ENCODE measurements around the gene SLC1A7. TPM values are rescaled to one million over a fixed set of nuclear protein-coding genes. Genes with fewer than 3 reads are reported as not detected.
A peak's percentile ranks its signal among the peaks of the same experiment; 100 is the strongest.

SLC1A7 gene
- total RNA-seq, 4 donors from 2014 or later = 0.24 TPM; not detected in 3

- Histone ChIP-seq H3K27ac (no peak overlapping the region), H3K4me3 (no peak overlapping the region), H3K4me1 (peaks cover 4 to 16% of the 10 kb centered on the region in 2 donors), H3K9me3 (no peaks in the 10 kb centered on the region), H3K27me3 (no peaks in the 10 kb centered on the region), H3K36me3 (no peaks in the 10 kb centered on the region)
- DNase-seq = no peak
- intact Hi-C loops (cut with DNase I; ENCODE audit: low total_unique reads) = loop anchor here (10.0 kb wide), 1 partner anchor 115 kb away; the partner anchor contains the start of gene PODN
- TF ChIP-seq POLR2A (IDR thresholded peaks at IDR 0.05) = no peak
- no peak for TF ChIP-seq CTCF (IDR thresholded peaks at IDR 0.05)
Observed at GRCh38 chr1:53180226-53180625, 37.8 kb upstream of the SLC1A7 start.

DNA sequence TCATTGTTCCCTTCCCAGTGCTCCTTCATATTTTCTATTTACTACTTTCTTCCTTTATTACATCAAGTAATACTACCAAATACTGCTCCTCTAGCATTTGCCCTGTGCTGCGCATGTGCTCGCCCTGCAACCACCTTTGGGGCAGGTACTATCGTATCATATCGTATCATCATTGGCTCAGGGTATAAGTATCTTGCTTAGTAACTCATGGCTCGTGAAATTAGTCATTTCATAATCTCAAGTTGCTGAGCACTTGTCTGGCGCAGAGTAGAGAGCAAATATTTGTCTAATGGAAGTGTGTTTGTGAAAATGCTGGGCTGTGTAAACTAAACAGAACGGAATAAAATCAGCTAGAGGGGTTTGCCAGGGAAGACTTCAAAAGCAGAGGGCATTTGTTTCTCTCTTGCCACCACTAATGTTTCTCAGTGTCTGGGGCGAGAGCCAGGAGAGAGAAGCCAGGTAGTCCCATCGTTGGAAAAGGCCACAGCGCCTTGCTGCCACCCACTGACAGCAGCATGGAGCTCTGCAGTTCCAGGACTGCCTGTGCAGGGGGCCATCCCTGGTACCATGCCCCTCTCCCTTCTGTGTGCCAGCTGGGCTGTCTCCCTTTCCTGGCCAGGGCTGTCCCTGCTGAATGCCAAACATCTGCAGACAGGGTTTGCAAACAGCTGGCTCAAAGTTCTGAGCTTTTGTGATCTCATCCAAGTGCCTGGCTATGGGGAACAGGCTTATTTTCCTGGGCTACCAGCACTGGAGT is 34.2 kb upstream of the SLC1A7 start:
- Histone ChIP-seq H3K27ac (peak overlapping the region in 1 of 2 donors; percentile 45), H3K9me3 (no peaks in the 10 kb centered on the region), H3K4me3 (no peak overlapping the region), H3K4me1 (peaks cover 2 to 7% of the 10 kb centered on the region in 2 donors), H3K36me3 (no peaks in the 10 kb centered on the region), H3K27me3 (no peaks in the 10 kb centered on the region)
- TF ChIP-seq CTCF (IDR thresholded peaks at IDR 0.05) = peak in 1 of 4 experiments; percentile 4
- TF ChIP-seq POLR2A (IDR thresholded peaks at IDR 0.05) = no peak
- intact Hi-C loops (cut with DNase I; ENCODE audit: low total_unique reads) = no loop called here
- DNase-seq = peak in 1 of 2 donors; percentile 26

DNA sequence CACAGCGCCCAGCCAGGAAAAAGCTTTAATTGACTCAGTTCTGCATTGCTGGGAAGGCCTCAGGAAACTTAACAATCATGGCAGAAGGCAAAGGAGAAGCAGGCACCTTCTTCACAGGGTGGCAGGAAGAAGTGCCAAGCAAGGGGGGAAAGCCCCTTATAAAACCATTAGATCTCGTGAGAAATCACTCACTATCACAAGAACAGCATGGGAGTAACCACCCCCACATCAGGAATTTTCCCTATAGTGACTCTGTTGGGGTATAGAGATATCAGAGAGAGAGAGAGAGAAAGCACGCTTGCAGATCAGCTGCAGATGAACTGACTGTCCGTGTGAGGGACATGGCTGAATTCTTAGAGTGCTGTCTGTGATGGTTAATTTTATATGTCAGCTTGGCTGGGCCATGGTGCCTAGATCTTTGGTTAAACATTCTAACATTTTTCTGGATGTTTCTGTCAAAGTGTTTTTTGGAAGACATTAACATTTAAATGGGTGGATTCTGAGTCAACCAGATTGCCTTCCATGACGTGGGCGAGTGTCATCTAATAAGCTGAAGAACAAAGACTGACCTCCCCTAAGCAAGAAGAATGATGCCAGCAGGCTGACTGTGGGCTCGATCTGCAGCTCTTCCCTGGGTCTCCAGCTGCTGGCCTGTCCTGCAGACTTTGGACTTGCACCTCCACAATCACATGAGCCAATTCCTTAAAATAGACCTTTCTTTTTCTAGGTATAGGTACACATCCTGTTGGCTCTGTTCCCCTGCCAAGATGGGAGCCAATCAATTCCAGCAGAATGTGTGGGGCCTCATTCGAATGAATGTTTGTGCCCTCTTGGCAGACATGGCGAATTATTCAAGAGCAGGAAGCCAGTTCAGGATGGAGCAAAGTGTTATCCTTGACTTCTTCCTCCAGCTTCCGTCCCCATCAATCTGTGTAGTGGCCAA is 32.8 kb upstream of the SLC1A7 start:
- H3K4me1 ChIP-seq = peaks cover 0 to 7% of the 10 kb centered on the region in 2 donors
- H3K9me3 ChIP-seq = no peaks in the 10 kb centered on the region
- no peak for DNase-seq
- no peaks in the 10 kb centered on the region for H3K27me3 ChIP-seq
- no peak overlapping the region for H3K27ac ChIP-seq
- intact Hi-C loops (cut with DNase I; ENCODE audit: low total_unique reads) = no loop called here
- H3K36me3 ChIP-seq = no peaks in the 10 kb centered on the region
- no peak overlapping the region for H3K4me3 ChIP-seq
- TF ChIP-seq CTCF (IDR thresholded peaks at IDR 0.05) = no peak
- TF ChIP-seq POLR2A (IDR thresholded peaks at IDR 0.05) = no peak

- TF ChIP-seq CTCF (IDR thresholded peaks at IDR 0.05) (peak in 2 of 4 experiments; percentile 9 to 15), POLR2A (IDR thresholded peaks at IDR 0.05) (no peak)
- Histone ChIP-seq H3K4me3 (no peak overlapping the region), H3K27me3 (no peaks in the 10 kb centered on the region), H3K27ac (peak overlapping the region in 1 of 2 donors; percentile 46), H3K36me3 (no peaks in the 10 kb centered on the region), H3K4me1 (peaks cover 0 to 7% of the 10 kb centered on the region in 2 donors), H3K9me3 (no peaks in the 10 kb centered on the region)
- no peak for DNase-seq
- intact Hi-C loops (cut with DNase I; ENCODE audit: low total_unique reads) = no loop called here
Observed at GRCh38 chr1:53172426-53173128, 30.1 kb upstream of the SLC1A7 start.

Measured in uterus (tissue), 4 donors.